Coronary artery (tissue), 2 donors: ENCODE measurements around the gene ZDHHC20.

Experiments
- DNase-seq: peaks from one replicate; pipeline ENCODE4 v3.0.0-alpha.2; 2017; ENCODE audit warnings: low spot score
- H3K27ac ChIP-seq, 2 donors: fragments of 200-600 bp; sonication (generic); one replicate each; pipeline ENCODE4 v1.5.1; 2016 to 2019
- H3K4me3 ChIP-seq: fragments of 200-600 bp; sonication (generic); 2 replicates; pipeline ENCODE4 v1.5.1; 2016; ENCODE audit warnings: mild to moderate bottlenecking, moderate library complexity
- CTCF ChIP-seq: fragments of 200-600 bp; sonication (generic); IDR thresholded peaks from one replicate; pipeline ENCODE4 v1.5.1; 2019; ENCODE audit warnings: antibody characterized with exemption

Gene ZDHHC20

GRCh38 chr13:21364916-21365315, 94.2 kb downstream of the ZDHHC20 start:
- H3K27ac ChIP-seq: no peak overlapping the region
- TF ChIP-seq CTCF: no peak
- H3K4me3 ChIP-seq: no peak overlapping the region
- no peak for DNase-seq

GRCh38 chr13:21364357-21364756, 94.7 kb downstream of the ZDHHC20 start:
- Histone ChIP-seq H3K4me3 (no peak overlapping the region), H3K27ac (no peak overlapping the region)
- no peak for TF ChIP-seq CTCF
- no peak for DNase-seq

- no peak for TF ChIP-seq CTCF
- no peak for DNase-seq
- Histone ChIP-seq H3K4me3 (no peak overlapping the region), H3K27ac (no peak overlapping the region)
Observed at GRCh38 chr13:21362741-21363140, 96.4 kb downstream of the ZDHHC20 start.

GRCh38 chr13:21361706-21362105, 97.4 kb downstream of the ZDHHC20 start:
- no peak for DNase-seq
- TF ChIP-seq CTCF: no peak
- no peak overlapping the region for H3K27ac ChIP-seq
- no peak overlapping the region for H3K4me3 ChIP-seq

GRCh38 chr13:21361123-21361522, 98.0 kb downstream of the ZDHHC20 start:
- DNase-seq: no peak

GRCh38 chr13:21360463-21360862, 98.6 kb downstream of the ZDHHC20 start:
- no peak for TF ChIP-seq CTCF
- Histone ChIP-seq H3K27ac (no peak overlapping the region), H3K4me3 (no peak overlapping the region)
- no peak for DNase-seq

More at GRCh38 chr13:21361123-21361522, 98.0 kb downstream of the ZDHHC20 start:
- no peak overlapping the region for H3K27ac ChIP-seq
- no peak overlapping the region for H3K4me3 ChIP-seq
- no peak for TF ChIP-seq CTCF

GRCh38 chr13:21359855-21360254, 99.2 kb downstream of the ZDHHC20 start:
- no peak for TF ChIP-seq CTCF
- Histone ChIP-seq H3K27ac (no peak overlapping the region), H3K4me3 (no peak overlapping the region)
- DNase-seq: no peak
